ENCODE measurements around the gene FLNB. TPM values are rescaled to one million over a fixed set of nuclear protein-coding genes. Genes with fewer than 3 reads are reported as not detected.

Gene FLNB
- total and polyA plus RNA-seq, 2 of the 13 experiments (the other 11 are each of a cell fraction or from before 2014, with no cell fraction given), result 106 to 130 TPM

- no peak overlapping the region for H3K27ac ChIP-seq (ENCODE audit: extremely low read length, insufficient read depth, low read length)
- intact Hi-C loops (cut with micrococcal nuclease; ENCODE audit: unreplicated experiment) (loop anchor here (10.0 kb wide), 1 partner anchor 954 kb away; no protein-coding TSS in a partner anchor), in situ Hi-C loops (cut with HindIII; ENCODE audit: extremely low pct_ligation_motif_present, low pct_unique_long_range_greater_than_20kb) (no loop called here)
- no peaks in the 10 kb centered on the region for H3K9me3 ChIP-seq (ENCODE audit: low read length)
- no peaks in the 10 kb centered on the region for H3K36me3 ChIP-seq (replicated peaks in 1 of 2; ENCODE audit: control insufficient read depth in 1 of 2, insufficient read depth in 2 of 2, low read length in 2 of 2)
- no peaks in the 10 kb centered on the region for H3K79me2 ChIP-seq (ENCODE audit: insufficient read depth, low read length)
- H3K4me2 ChIP-seq (ENCODE audit: low read depth, low read length), result peak overlapping the region; percentile 59
- no peak for FAIRE-seq
- BruUV-seq (replicated peaks), result no TSS peak
- H3K4me3 ChIP-seq (replicated peaks in 1 of 3; ENCODE audit: insufficient read depth in 1 of 3, low read depth in 2 of 3, low read length in 3 of 3), result no peak overlapping the region
- 16% methylated on average over 8 of the region's 8 CpGs for WGBS (ENCODE audit: low lambda C conversion rate)
- no peak overlapping the region for H3K9ac ChIP-seq (ENCODE audit: insufficient read depth, low read depth, low read length)
- peaks cover 74% of the 10 kb centered on the region for H3K4me1 ChIP-seq (ENCODE audit: insufficient read depth, low read length)
- no peak for DNase-seq (ENCODE audit: low spot score)
- TF ChIP-seq ZNF225 (CRISPR knock-in tag; IDR thresholded peaks at IDR 0.05), result no peak
- no peak for TF ChIP-seq ZNF691 (CRISPR knock-in tag; IDR thresholded peaks at IDR 0.05; ENCODE audit: borderline replicate concordance, low read depth)
- TF ChIP-seq ZNF10 (CRISPR knock-in tag; IDR thresholded peaks at IDR 0.05; ENCODE audit: borderline replicate concordance, low read depth), result no peak
- TF ChIP-seq RBAK (CRISPR knock-in tag; IDR thresholded peaks at IDR 0.05), result no peak
- TF ChIP-seq, protein P1, sequence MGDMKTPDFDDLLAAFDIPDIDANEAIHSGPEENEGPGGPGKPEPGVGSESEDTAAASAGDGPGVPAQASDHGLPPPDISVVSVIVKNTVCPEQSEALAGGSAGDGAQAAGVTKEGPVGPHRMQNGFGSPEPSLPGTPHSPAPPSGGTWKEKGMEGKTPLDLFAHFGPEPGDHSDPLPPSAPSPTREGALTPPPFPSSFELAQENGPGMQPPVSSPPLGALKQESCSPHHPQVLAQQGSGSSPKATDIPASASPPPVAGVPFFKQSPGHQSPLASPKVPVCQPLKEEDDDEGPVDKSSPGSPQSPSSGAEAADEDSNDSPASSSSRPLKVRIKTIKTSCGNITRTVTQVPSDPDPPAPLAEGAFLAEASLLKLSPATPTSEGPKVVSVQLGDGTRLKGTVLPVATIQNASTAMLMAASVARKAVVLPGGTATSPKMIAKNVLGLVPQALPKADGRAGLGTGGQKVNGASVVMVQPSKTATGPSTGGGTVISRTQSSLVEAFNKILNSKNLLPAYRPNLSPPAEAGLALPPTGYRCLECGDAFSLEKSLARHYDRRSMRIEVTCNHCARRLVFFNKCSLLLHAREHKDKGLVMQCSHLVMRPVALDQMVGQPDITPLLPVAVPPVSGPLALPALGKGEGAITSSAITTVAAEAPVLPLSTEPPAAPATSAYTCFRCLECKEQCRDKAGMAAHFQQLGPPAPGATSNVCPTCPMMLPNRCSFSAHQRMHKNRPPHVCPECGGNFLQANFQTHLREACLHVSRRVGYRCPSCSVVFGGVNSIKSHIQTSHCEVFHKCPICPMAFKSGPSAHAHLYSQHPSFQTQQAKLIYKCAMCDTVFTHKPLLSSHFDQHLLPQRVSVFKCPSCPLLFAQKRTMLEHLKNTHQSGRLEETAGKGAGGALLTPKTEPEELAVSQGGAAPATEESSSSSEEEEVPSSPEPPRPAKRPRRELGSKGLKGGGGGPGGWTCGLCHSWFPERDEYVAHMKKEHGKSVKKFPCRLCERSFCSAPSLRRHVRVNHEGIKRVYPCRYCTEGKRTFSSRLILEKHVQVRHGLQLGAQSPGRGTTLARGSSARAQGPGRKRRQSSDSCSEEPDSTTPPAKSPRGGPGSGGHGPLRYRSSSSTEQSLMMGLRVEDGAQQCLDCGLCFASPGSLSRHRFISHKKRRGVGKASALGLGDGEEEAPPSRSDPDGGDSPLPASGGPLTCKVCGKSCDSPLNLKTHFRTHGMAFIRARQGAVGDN (CRISPR knock-in tag; IDR thresholded peaks at IDR 0.05), result peak; percentile 17; the same call in 1 of the 2 replicates
- TF ChIP-seq, protein P2, sequence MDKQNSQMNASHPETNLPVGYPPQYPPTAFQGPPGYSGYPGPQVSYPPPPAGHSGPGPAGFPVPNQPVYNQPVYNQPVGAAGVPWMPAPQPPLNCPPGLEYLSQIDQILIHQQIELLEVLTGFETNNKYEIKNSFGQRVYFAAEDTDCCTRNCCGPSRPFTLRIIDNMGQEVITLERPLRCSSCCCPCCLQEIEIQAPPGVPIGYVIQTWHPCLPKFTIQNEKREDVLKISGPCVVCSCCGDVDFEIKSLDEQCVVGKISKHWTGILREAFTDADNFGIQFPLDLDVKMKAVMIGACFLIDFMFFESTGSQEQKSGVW (CRISPR knock-in tag; IDR thresholded peaks at IDR 0.05; ENCODE audit: borderline replicate concordance), result no peak
- H4K20me1 ChIP-seq (ENCODE audit: insufficient read depth, low read length), result no peaks in the 10 kb centered on the region
- ChIA-PET POLR2A (no interaction called here), CTCF (ENCODE audit: low intra/inter-chr PET ratio, low total read pairs) (no interaction called here)
- H2AFZ ChIP-seq (ENCODE audit: low read length), result no peak overlapping the region
- ATAC-seq, result peak; percentile 34; the same call in 2 of the 3 replicates
- no peaks in the 10 kb centered on the region for H3K27me3 ChIP-seq (ENCODE audit: control insufficient read depth in 1 of 2, insufficient read depth in 2 of 2, low read length in 2 of 2)
Measured at GRCh38 chr3:57978316-57978715, 29.9 kb upstream of the FLNB start.
